ENCODE measurements around the gene ADORA3.

The ADORA3 gene

GRCh38 chr1:111507411-111508201, 4.2 kb upstream of the ADORA3 start:
- peak; percentile 74 to 80 for DNase-seq

GRCh38 chr1:111506561-111506960, 3.1 kb upstream of the ADORA3 start:
- no peak for DNase-seq

GRCh38 chr1:111505641-111506119, 2.2 kb upstream of the ADORA3 start:
- peak; percentile 43 to 51 for DNase-seq

- no peak for DNase-seq
Measured at GRCh38 chr1:111504097-111504496, 664 bp upstream of the ADORA3 start.

- no peak for DNase-seq
Measured at GRCh38 chr1:111501645-111502044, 1.8 kb downstream of the ADORA3 start.

GRCh38 chr1:111499026-111499785, 4.2 kb downstream of the ADORA3 start:
- peak in 1 of 2 experiments; percentile 5 for DNase-seq

GRCh38 chr1:111497592-111497991, 5.8 kb downstream of the ADORA3 start:
- peak in 1 of 2 experiments; percentile 11 for DNase-seq

GRCh38 chr1:111496398-111496797, 7.0 kb downstream of the ADORA3 start:
- DNase-seq: peak in 1 of 2 experiments; percentile 7

- no peak for DNase-seq
Measured at GRCh38 chr1:111491070-111491469, 12.4 kb downstream of the ADORA3 start.

GRCh38 chr1:111490220-111490619, 13.2 kb downstream of the ADORA3 start:
- no peak for DNase-seq

GRCh38 chr1:111489604-111490003, 13.8 kb downstream of the ADORA3 start:
- no peak for DNase-seq

GRCh38 chr1:111488669-111489068, 14.8 kb downstream of the ADORA3 start:
- no peak for DNase-seq

GRCh38 chr1:111487133-111487532, 16.3 kb downstream of the ADORA3 start:
- DNase-seq: no peak

GRCh38 chr1:111486431-111486830, 17.0 kb downstream of the ADORA3 start:
- DNase-seq: no peak

GRCh38 chr1:111484391-111485026, 18.9 kb downstream of the ADORA3 start:
- DNase-seq: no peak

GRCh38 chr1:111483876-111484275, 19.6 kb downstream of the ADORA3 start:
- no peak for DNase-seq

- no peak for DNase-seq
Measured at GRCh38 chr1:111483166-111483565, 20.3 kb downstream of the ADORA3 start.

GRCh38 chr1:111481387-111482221, 21.8 kb downstream of the ADORA3 start:
- DNase-seq: peak; percentile 67 to 76

- DNase-seq: no peak
Measured at GRCh38 chr1:111480674-111481073, 22.8 kb downstream of the ADORA3 start.

GRCh38 chr1:111476761-111477309, 26.6 kb downstream of the ADORA3 start:
- DNase-seq: peak; percentile 46 to 48

GRCh38 chr1:111476214-111476613, 27.2 kb downstream of the ADORA3 start:
- no peak for DNase-seq

GRCh38 chr1:111475701-111476100, 27.7 kb downstream of the ADORA3 start:
- peak; percentile 54 to 62 for DNase-seq
